ENCODE results near the gene SMYD3.

- TF ChIP-seq CTCF (conservative IDR thresholded peaks at IDR 0.05) (no peak), ZFX (IDR thresholded peaks at IDR 0.05) (no peak)
These were observed 19.3 kb upstream of the SMYD3 start for GRCh38 chr1:246526380-246526779.

Data from C4-2B (cell line).